Inferior parietal cortex (tissue), 1 donor: Measurements from ENCODE around the gene SCAMP3.

Experiments used
- DNase-seq: peaks from one replicate; pipeline ENCODE4 v3.0.0-alpha.2; 2016; ENCODE audit errors: extremely low spot score

The SCAMP3 gene

GRCh38 chr1:155206891-155207805 lies 55.0 kb downstream of the SCAMP3 start:
- peak; percentile 83 for DNase-seq
